Ovary (tissue), 9 donors: ENCODE results near the gene EIF2D. TPM values are rescaled to one million over a fixed set of nuclear protein-coding genes. Genes with fewer than 3 reads are reported as not detected.

Source experiments
- DNase-seq, 5 donors: peaks; one replicate each; pipeline ENCODE4 v3.0.0-alpha.2; 2019 to 2020
- H3K27ac ChIP-seq, 2 donors: fragments of 200-600 bp; one replicate each; pipeline versions ENCODE4 v1.5.1 to v1.8.0; 2019 to 2022
- H3K27me3 ChIP-seq: fragments of 200-600 bp; one replicate; pipeline ENCODE4 v1.8.0; 2022
- H3K36me3 ChIP-seq: fragments of 200-600 bp; sonication (generic); one replicate; pipeline ENCODE4 v1.5.1; 2019
- H3K4me1 ChIP-seq: one replicate; pipeline ENCODE4 v1.8.1; 2013; ENCODE audit warnings: mild to moderate bottlenecking, moderate library complexity; ENCODE audit not compliant: insufficient read depth
- H3K4me3 ChIP-seq: fragments of 200-600 bp; sonication (generic); one replicate; pipeline ENCODE4 v1.5.1; 2017
- H3K9me3 ChIP-seq, 2 donors: fragments of 200-600 bp in 1 of 2; sonication (generic) in 1 of 2; one replicate each; pipeline versions ENCODE4 v1.5.1 to v1.8.1; 2013 to 2019; ENCODE audit warnings: mild to moderate bottlenecking in 1 of 2, moderate library complexity in 1 of 2
- CTCF ChIP-seq, 3 donors: fragments of 450-650 bp in 2 of 3; fragments of 200-600 bp in 1 of 3; IDR thresholded peaks; one replicate each; pipeline versions ENCODE4 v1.5.1 to v1.8.0; 2016 to 2022; ENCODE audit warnings: antibody characterized with exemption in 3 of 3, mild to moderate bottlenecking in 1 of 3
- EP300 ChIP-seq: sonication (generic); formaldehyde crosslinking; IDR thresholded peaks from one replicate; pipeline ENCODE4 v1.6.1; 2017; ENCODE audit warnings: antibody characterized with exemption
- POLR2A ChIP-seq: fragments of 450-650 bp; IDR thresholded peaks from one replicate; pipeline ENCODE4 v1.6.1; 2017; ENCODE audit warnings: antibody characterized with exemption, mild to moderate bottlenecking, moderate library complexity
- WGBS, 3 donors: extraction: QIAGEN DNeasy Blood & Tissue Kit in 1 of 3; methylation state at CpG; one replicate each; pipeline versions ENCODE4 v1.1.5 to v1.1.7; 2013 to 2017; 5-methylcytosine and 5-hydroxymethylcytosine counted together
- intact Hi-C, 4 donors: fragments of 100-400 bp; cut with DNase I; formaldehyde crosslinking; loops; one replicate each; pipeline versions ENCODE4 v1.11.0 to v1.15.1; 2022 to 2023
- polyA plus RNA-seq, 2 donors: library from polyadenylated mRNA; stranded (reverse); fragments of 200-250 nt in 1 of 2; fragments of 350-450 nt in 1 of 2; fragmentation: Illumina TruSeq in 1 of 2; extraction: RNeasy Lipid Tissue Mini Kit (QIAGEN cat#74804) in 1 of 2; gene quantifications; one replicate each; pipeline ENCODE4 v1.2.3, GENCODE V29; 2013 to 2014
- total RNA-seq, 7 donors: library from RNA; depleted of rRNA in 2 of 7; stranded (reverse); fragments of >200 nt in 2 of 7; fragmentation: NEBNext Ultra II Directional in 3 of 7; extraction: Animal tissue kit (Norgen Biotek cat#: 25700) in 3 of 7; gene quantifications; one replicate each; pipeline versions ENCODE4 v1.1.0 to v1.2.4, GENCODE V29; 2016 to 2023
- donor health status: DM: no; HTN: no; CAD: no; lungs with moderate emphysema.
- donor health status: DM: no; HTN: no; CAD: no.
- donor health status: Bipolar disorder and iron deficiency.
- donor health status: DM: yes; HTN: yes; CAD: no.
- donor health status: DM: no; HTN: no; CAD: no.
- donor health status: DM: yes; HTN: yes; CAD: no.

Gene EIF2D
- total and polyA plus RNA-seq, 9 donors, result 46.4 to 90.0 (median 61.0) TPM

GRCh38 chr1:206579747-206580437, 32.4 kb downstream of the EIF2D start:
- Histone ChIP-seq H3K36me3 (no peaks in the 10 kb centered on the region), H3K9me3 (no peaks in the 10 kb centered on the region), H3K27ac (no peak overlapping the region), H3K4me3 (no peak overlapping the region), H3K4me1 (no peaks in the 10 kb centered on the region), H3K27me3 (no peaks in the 10 kb centered on the region)
- no peak for TF ChIP-seq CTCF (IDR thresholded peaks at IDR 0.05)
- no peak for TF ChIP-seq POLR2A
- TF ChIP-seq EP300, result no peak
- DNase-seq, result no peak
- WGBS, 3 donors, result 85 to 90% (median 89%) methylated on average over 11 of the region's 11 CpGs
- intact Hi-C loops, result loop anchor here in 3 of 4 donors (5.0 kb wide), 2 partner anchors 38 to 88 kb away; no protein-coding TSS in a partner anchor

DNA sequence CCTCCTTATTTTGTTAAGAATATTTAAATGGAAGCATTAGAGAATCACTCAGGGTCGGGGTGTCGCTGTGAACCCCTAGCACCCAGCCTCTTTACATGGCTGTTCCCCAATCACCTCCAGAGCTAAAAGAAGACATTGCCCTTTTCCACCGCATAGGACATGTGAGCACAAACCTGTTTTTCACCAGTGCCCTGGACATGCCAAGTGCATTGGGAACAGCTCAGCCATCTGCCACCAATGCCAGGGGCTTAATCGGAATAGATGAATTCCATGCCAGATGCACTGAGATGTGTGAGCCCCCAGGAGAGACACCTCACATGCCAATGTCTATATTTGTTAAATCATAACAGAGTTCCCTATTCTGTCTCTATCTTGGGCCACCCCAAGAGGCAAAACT, 33.3 kb downstream of the EIF2D start:
- Histone ChIP-seq H3K4me1 (no peaks in the 10 kb centered on the region), H3K27ac (no peak overlapping the region)
- 90 to 92% (median 91%) methylated on average over 4 of the region's 4 CpGs for WGBS, 3 donors

GRCh38 chr1:206578068-206578977, 33.9 kb downstream of the EIF2D start:
- DNase-seq, result no peak
- no peak for TF ChIP-seq POLR2A
- intact Hi-C loops, result no loop called here
- Histone ChIP-seq H3K27ac (no peak overlapping the region), H3K27me3 (no peaks in the 10 kb centered on the region), H3K4me3 (no peak overlapping the region), H3K4me1 (no peaks in the 10 kb centered on the region), H3K9me3 (no peaks in the 10 kb centered on the region), H3K36me3 (no peaks in the 10 kb centered on the region)
- WGBS, 3 donors, result 79 to 84% (median 80%) methylated on average over 10 of the region's 10 CpGs

More for the DNA sequence above, 33.3 kb downstream of the EIF2D start:
- Histone ChIP-seq H3K36me3 (no peaks in the 10 kb centered on the region), H3K9me3 (no peaks in the 10 kb centered on the region), H3K4me3 (no peak overlapping the region), H3K27me3 (no peaks in the 10 kb centered on the region)
- no peak for TF ChIP-seq EP300
- TF ChIP-seq POLR2A, result no peak
- TF ChIP-seq CTCF (IDR thresholded peaks at IDR 0.05), result no peak
- DNase-seq, result no peak
- intact Hi-C loops, result no loop called here

- no peak overlapping the region for H3K27ac ChIP-seq
- no peaks in the 10 kb centered on the region for H3K27me3 ChIP-seq
- DNase-seq, result no peak
- H3K4me3 ChIP-seq, result no peak overlapping the region
- no peak for TF ChIP-seq CTCF (IDR thresholded peaks at IDR 0.05)
- TF ChIP-seq EP300, result no peak
- no peak for TF ChIP-seq POLR2A
- H3K9me3 ChIP-seq, result no peaks in the 10 kb centered on the region
- 71 to 97% (median 73%) methylated on average over 4 of the region's 4 CpGs for WGBS, 3 donors
- intact Hi-C loops, result no loop called here
- H3K4me1 ChIP-seq, result no peaks in the 10 kb centered on the region
- no peaks in the 10 kb centered on the region for H3K36me3 ChIP-seq
These were observed 34.6 kb downstream of the EIF2D start for GRCh38 chr1:206577626-206578025.
